ENCODE data around the gene PMFBP1.

PMFBP1 gene

DNA sequence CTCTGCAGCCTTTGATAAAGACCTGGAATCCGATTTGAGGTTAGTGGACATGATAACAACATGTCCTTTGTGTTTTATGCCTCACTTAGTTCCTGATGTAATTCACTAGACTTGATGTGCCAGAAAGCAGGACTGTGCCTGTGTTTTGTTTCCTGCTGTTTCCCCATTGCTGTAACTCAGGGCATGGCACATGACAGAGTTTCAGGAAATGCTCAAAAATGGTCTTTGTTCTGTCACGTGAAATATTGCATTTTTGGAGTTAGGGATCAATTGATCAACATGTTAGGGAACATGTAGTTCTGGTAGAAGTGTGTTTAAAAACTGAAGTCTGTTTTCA is 45.6 kb downstream of the PMFBP1 start:
- no peak for DNase-seq

DNA sequence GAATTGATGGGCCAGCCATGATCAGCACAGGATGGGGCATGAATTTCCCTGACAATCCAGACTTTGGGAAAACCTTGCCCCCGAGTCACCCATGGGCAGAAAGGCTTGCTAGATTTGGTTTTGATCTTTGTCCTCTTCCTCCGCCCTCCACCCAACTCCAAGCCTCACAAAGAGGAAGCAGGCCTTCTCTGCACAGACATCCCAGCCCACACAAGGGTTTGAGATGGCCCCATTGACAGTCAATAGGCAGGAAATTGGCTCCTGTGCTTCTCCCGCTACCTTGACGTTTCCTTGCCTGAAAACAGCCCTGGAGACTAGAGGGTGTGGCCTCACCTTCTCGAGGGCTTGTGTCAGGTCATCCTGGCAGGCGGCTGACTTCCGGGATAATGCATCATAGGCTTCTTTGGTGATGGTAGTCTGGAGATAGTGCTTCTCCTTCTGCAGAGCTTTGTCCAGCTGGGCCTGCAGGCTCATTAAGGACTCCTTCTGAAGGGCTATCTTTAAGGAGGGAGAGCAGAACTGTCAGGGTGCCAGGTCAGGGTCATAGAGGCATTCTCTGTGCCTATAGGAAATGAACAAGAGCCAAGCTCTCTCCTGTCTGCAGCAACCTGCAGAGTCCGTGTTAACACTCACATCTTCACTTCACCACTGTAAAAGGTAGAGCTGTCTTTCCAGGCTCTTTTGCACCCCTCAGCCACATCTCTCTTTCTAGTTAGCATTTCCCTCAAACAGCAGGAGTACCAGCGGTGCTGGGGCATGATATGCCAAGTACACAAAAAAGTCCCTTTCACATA is 46.1 kb downstream of the PMFBP1 start:
- no peak for DNase-seq

DNA sequence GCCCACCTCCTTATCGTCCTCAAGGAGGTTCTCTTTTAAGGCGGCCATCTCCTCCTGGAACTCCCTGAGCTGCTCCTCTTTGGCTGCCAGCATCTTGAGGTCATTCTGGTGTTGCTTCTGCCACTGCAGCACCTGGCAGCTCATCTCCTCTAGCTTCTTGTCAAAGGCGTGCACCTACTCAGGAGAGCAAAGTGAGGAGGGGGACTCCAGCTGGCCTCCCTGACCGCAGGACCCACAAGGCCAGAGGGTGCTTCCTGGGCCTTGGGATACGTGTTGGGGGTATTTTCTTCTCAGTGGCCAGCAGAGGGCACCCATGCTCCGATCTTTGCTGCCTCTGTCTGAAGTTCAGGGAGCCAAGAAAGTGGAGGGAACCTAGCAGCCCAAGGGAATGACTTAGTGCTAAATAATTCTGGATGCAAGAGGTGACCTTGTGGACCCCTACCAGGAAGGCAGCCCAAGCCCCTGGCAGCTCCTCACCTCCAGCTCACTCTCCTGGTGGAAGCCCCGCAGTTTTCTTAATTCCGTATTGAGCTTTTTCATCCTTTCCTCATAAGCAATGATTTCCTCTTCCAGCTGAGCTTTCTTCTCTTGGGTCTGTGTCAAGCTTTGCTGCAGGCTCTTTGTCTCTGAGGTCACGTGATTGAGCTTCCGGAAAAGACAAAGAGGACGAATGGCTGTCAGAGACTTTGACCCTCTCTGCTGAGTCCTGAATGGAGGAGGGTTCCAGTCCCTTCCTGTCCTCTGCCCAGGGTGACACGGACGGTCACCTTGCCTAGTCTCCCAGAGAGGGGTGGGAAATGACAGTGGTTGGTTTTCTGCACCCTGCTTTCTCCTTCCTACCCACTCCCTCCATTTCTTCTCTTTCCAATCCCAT is 47.0 kb downstream of the PMFBP1 start:
- DNase-seq: peak; percentile 25

DNA sequence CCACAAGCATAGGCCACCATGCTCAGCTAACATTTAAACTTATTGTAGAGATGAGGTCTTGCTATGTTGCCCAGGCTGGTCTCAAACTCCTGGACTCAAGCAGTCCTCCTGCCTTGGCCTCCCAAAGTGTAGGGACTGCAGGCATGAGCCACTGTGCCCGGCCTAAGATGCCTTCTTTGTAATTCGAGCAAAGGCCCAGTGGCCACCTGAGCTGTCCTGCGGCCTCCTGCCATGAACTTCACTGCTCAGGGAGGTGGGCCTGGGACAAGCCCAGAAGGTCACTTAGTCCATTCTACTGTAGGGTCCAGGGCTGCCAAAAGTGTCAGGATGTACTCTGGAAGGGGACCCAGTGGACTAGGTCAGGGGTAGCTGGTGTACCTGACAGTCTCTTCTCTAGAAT is 47.8 kb downstream of the PMFBP1 start:
- no peak for DNase-seq

DNA sequence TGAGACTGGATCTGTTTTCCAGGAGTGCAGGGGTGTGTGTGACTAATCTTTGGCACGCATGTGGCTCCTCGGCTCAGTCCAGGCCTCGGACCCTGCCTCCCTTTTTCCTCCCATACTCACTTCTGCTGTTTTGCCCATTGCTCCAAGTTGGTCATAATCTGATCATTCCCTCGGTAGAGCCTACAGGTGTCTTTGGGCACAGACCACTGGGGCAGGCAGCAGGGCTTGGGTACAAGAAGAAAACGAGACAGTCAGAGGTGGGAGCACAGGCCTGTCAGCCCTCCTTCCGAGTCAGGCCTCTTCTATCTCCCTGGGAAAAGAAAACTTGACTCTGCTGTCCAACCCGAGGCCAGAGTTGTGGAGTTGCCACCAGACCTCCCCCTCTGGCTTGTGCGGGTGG is 48.5 kb downstream of the PMFBP1 start:
- DNase-seq: no peak

DNA sequence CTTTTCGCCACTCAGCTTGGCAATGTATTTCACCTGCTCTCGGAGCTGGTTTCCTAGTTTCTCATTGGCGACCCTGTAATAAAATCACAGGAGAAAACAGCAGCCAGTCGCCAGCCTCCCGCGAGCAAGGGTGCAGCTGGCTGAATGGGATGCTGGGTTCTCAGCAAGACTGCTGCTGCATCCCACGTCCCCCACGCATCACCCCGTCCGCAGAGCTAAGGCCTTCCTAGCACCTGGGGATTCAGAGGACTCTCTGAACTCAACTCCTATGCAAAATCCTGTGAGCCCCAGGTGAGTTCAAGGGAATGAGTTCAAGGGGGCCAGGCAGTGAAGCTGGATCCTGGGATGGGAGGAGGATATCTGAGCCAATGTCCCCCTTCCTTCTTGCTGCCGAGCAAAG is 49.0 kb downstream of the PMFBP1 start:
- DNase-seq: no peak

DNA sequence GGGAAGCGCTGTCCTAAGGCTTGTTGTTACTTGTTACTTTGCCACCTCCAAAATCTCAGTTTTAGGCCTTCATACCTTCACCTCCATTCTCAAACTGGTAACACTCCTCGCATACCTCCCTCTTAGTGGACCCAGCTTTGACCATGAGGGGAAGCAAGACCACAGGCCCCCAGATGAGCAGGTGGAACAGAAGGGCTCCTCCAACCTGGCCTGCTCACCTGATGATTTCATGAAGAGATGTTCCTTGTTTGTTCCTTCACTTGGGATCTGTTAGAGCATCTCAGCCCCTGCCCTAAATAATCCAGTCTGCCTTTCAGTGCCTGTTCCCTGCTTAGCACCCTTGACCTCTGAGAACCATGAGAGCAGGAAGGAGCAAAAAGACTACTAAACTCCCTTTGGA is 49.6 kb downstream of the PMFBP1 start:
- DNase-seq: no peak

DNA sequence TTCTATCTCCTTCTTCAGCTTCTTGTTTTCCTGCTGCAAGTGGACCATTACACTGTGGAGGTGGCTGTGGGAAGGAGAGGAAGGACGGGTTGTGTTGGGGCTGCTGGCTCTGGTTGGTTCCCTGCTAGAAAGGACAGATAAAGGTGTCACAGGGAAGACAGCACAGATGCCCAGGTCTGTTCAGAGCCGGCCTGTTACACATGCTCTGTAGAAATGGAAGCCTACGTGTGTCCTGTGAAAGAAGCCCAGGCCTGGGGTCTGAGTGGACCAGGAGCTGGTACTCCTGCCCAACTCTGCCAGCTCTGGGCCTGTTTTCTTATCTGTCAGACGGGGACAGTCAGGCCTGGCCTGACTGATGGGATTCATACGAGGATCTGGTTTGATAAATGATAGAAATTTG is 51.9 kb downstream of the PMFBP1 start:
- DNase-seq: no peak

DNA sequence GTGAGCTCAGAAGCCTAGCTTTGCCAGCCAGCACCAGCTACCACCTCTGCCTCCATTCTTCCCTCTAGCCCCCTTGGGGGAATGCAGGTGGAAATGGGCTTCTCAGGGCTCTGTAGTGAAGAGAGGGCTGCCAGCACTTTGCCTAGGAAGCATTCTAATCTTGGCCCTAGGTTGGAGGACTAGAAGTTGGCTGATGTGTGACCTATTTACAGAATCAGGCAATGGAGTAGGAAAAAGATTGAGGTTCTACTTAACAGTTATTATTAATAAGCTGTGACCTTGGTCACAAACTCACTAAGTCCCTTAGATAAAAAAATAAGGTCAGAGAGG is 58.4 kb downstream of the PMFBP1 start:
- no peak for DNase-seq

DNA sequence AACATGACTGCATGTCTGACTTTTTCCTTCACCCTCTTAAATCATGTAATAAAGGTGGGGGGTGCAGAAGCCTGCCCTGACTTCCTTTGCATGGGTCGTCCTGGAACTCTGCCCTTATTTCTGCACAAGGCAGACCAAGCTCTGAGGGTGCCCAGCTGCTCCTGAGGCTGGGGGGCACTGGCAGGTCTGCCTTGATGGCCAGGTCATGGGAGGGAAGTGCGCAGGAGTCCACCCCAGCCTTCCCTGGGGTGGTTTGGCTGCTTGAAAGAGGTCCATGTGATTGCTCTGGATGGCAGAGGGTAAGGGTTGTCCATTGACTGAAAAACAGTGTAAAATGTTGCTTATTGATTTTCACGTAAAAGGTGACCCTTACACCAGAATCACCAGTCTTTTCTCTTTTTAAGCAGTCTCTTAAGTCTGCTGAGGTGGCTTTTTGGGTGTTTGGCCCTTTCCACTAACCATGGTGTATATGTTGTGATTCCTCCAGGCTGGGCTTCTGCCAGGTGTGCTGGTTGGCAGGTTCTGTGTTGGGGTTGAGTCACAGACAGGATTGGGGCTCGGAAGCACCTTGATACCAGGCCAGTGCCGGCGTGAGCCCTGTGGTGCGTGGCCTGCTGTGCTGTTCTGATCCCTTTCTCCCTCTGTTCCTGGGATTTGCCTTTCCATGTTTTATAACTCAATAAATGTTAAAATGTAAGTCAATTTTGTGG is 58.9 kb downstream of the PMFBP1 start:
- DNase-seq: no peak

DNA sequence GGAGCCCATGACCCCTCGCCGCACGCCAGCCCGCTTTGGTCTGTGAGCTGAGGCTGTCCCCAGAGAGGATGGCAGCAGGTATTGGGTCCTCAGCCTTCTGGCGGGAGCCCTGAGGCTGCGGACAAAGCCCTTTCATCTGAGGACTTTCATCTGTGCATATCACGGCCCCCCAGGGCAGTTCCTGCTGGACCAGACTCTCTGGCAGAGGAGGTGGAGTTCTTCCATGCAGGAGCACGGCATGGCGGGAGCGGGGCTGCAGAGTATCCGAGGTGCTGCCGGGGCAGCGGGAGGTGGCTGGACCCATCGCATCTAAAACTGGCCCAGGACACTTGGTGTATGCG is 59.5 kb downstream of the PMFBP1 start:
- no peak for DNase-seq

DNA sequence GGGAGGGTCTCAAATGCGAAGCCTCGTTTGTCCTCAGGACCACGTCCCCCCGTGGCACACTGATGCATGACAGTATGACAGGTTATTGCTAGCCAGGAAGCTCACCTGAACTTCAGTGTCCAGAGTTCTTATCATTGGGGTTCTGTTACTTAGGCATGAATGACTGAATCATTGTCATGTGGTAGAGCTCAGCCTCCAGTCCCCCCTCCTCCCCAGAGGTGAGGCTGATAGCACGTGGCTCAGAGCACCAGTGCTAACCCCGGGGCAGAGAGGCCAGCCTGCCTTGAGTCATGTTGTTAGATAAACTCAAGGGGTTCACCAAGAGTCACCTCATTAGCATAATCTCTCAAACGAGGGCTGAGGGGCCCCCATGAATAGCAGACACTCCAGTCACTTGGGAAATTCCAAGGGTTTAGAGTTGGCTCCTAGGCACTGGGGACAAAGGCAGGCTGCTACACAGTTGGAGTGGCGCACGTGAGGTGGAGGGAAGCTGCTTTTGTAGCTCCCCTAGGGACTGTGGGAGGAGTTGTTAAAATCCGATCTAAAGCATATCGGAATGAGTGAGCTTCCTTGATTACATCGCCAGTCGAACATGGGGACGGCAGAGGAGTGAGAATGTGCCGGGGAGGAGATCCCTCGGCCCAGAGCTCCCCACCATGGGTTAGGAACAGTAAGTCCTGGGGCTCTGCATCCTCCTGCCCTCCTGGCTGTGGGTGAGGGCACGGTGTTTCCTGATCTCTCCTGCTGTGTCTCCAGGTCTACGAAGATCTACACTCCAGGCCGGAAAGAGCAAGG is 60.1 kb downstream of the PMFBP1 start:
- no peak for DNase-seq

DNA sequence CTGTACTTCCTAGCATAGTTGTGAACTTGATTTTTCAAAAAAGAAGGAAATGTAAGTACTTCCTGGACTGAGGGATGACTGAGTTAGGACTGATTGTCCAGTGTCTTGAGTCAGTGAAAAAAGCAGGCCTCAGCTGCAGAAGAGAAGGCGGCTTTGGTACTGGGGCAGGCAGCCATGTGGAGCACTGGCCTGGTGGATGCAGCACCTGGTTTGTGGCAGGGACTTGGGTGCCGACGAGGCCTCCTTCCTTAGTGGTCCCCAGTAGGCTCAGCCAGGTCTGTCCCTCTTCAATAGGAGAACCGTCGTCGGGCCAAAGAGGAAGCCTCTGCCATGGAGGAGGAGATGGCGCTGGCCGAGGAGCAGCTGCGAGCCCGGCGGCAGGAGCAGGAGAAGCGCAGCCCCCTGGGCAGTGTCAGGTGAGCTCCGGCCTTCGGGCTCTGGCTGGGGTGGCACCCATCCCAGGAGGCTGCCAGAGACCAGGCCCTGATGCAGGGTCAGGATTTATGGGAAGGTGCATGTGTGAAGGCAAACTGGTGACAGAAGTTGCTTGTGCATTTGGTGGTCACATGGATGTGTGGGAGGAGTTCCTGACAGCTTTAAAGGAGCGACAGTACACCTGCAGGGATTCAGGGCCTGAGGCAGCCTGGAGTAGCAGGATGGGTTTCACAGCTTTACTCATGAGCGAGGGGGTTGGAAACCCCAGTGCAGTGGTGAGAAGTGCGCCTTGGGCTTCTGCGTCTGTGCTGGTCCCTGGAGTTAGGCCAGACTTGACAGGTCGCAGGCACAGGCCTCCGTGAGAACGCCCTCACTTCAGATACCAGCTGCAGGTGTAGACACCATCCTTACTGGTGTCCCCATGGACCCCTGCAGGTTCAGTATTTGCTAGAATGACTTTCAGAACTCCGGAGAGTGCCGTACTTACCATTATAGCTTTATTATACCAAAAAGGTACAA is 61.0 kb downstream of the PMFBP1 start:
- no peak for DNase-seq

DNA sequence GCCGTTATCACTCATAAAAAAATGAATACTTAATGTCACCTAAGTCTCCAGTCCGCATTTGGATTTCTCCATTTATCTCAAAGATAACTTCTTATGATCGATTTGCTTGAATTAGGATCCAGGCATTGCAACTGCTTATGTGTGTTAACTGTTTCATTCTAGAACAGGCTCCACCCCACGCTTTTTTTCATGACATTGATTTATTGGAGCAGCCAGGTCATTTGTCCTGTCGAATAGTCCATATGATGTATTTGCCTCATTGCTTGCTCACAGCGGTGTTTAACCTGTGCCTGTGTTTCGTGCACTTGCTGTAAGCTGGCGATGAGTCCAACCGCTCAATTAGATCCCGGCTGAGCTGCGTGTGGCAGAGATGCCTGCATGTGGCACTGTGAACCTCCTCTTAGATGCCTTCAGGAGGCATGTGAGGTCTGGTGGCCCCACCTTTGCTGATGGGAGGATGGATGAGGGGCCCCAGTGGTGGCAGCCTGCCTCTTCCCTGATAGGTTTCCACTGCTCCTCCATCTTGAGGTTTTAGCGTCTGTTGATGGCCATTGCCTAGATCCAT is 61.9 kb downstream of the PMFBP1 start:
- DNase-seq: no peak

DNA sequence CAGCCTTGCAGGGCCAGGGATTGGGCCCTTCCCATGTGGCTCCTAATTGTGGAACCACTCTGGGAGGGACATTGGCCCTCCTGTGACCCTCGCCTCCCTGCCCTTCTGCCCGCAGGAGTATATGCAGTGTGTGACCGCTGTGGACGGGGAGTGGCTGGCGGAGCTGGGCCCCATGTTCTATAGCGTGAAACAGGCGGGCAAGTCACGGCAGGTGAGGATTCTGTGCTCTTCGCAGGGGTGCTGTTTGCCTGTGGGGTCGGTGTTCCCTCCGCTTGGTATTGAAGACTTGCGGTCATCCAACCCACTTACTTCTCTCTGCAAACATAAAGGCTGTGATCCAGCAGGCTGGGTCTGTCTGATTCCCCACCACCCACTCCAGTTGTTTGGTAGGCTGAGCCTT is 62.7 kb downstream of the PMFBP1 start:
- no peak for DNase-seq

DNA sequence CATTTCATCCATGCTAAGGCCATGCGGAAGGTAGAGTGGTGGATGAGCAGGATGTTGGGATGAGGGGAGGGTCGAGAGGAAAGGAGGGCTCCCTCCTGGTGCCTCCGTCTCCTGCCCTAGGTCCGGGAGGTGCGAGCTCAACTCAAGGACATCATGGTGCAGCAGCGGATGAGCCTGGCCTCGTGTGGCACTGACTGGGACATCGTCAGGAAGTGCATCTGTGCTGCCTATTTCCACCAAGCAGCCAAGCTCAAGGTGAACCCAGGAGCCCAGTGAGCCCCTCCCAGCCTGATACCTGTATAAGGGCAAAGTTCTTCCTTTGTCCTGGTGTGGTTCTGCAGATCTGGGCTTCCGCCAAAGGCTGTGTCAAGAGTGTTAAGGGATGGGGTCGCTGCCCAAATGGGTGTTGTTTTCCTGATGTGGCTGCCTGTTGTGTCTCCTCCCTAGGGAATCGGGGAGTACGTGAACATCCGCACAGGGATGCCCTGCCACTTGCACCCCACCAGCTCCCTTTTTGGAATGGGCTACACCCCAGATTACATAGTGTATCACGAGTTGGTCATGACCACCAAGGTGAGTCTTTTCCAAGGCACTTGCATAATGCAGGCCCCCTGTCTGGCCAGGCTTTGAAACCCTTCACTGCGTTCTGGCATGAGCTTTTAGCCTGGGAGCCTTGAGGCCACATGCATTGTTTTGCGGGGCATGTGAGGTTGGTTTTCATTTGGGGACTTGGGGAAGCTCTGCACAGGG is 63.4 kb downstream of the PMFBP1 start:
- DNase-seq: no peak

DNA sequence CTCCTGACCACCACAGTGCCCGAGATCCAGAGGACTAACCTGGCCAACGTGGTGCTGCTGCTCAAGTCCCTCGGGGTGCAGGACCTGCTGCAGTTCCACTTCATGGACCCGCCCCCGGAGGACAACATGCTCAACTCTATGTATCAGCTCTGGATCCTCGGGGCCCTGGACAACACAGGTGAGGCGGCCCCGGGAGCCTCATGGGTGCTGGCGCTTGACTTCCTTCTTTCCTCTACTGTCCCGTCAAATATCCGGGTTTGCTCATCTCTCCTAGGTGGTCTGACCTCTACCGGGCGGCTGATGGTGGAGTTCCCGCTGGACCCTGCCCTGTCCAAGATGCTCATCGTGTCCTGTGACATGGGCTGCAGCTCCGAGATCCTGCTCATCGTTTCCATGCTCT is 64.6 kb downstream of the PMFBP1 start:
- DNase-seq: no peak

DNA sequence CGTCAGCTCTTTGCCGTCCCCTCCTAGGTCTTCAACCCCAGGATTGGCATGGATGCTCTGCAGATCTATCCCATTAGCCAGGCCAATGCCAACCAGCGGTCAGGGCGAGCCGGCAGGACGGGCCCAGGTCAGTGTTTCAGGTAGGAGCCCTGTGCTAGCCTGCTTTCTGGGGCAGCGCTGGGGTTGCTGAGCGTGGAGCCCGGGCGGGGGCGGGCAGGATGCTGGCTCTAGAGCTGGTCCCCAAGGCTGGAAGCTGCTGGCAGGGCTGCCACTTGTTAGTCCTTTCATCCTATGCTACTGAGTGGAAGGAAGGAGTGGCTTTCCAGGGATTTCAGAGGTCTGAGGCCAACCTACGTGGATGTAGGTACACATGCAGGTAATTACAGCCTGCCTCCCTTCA is 66.0 kb downstream of the PMFBP1 start:
- DNase-seq: no peak

DNA sequence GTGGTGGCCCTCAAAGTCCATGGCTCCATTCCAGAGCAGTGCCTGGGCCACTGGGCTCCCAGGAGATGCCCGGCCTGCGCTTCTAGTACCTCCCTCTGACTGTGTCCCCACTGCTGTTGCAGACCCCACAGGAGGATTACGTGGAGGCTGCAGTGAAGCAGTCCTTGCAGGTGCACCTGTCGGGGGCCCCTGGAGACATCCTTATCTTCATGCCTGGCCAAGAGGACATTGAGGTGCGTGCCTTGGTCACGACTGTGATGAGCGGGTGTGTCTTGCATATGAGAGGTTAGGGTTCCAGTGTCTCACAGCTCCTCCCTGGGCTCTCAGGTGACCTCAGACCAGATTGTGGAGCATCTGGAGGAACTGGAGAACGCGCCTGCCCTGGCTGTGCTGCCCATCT is 67.0 kb downstream of the PMFBP1 start:
- DNase-seq: no peak

DNA sequence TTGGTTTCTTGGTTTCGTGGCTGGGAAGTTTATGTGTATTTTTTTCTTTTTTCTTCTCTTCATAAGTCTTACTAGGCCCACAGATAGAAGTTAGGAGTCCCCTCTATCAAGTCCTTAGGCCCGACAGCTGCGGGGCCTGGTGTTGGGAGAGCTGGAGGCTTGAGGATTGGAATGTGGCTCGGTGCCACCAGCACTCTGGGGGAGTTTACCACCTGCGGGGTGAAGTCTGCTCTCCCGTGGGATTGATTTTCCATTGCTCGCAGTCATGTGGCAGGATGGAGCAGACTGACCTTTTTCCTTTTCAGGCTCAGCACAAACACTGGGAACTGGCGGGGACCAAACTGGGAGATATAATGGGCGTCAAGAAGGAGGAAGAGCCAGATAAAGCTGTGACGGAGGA is 70.8 kb downstream of the PMFBP1 start:
- no peak for DNase-seq

DNA sequence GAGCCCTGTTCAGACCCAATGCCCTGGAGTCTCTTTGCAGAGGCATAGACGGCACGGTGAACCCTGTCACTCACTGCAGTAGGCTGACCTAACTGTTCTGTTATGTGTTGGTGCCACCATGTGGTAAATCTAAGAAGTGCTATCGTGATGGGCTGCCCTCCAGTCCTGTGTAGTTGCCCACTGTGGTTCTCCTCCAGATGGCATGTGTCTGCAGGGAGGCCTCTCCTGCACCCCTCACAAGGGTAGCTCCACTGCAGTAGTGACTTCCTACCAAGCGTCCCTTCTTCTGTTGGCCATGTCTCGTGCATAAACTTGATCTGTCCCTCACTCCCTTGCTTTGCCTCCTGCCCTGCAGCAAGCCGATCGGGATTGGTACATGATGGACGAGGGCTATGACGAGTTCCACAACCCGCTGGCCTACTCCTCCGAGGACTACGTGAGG is 72.6 kb downstream of the PMFBP1 start:
- DNase-seq: peak; percentile 12

Data from effector CD8-positive, alpha-beta T cell (primary cell).